ENCODE measurements around the gene ACBD6. TPM values are rescaled to one million over a fixed set of nuclear protein-coding genes. Genes with fewer than 3 reads are reported as not detected.

The ACBD6 gene
- total RNA-seq, 1 donor = 54.0 TPM

- peak; percentile 48 for DNase-seq (ENCODE audit: low read depth)
- TF ChIP-seq, protein P1, sequence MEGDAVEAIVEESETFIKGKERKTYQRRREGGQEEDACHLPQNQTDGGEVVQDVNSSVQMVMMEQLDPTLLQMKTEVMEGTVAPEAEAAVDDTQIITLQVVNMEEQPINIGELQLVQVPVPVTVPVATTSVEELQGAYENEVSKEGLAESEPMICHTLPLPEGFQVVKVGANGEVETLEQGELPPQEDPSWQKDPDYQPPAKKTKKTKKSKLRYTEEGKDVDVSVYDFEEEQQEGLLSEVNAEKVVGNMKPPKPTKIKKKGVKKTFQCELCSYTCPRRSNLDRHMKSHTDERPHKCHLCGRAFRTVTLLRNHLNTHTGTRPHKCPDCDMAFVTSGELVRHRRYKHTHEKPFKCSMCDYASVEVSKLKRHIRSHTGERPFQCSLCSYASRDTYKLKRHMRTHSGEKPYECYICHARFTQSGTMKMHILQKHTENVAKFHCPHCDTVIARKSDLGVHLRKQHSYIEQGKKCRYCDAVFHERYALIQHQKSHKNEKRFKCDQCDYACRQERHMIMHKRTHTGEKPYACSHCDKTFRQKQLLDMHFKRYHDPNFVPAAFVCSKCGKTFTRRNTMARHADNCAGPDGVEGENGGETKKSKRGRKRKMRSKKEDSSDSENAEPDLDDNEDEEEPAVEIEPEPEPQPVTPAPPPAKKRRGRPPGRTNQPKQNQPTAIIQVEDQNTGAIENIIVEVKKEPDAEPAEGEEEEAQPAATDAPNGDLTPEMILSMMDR (IDR thresholded peaks at IDR 0.05; ENCODE audit: insufficient read depth, low read length) = no peak
- H3K4me3 ChIP-seq (ENCODE audit: low read depth, low read length) = no peak overlapping the region
Measured at GRCh38 chr1:180382326-180383115, 119.9 kb downstream of the ACBD6 start.

GRCh38 chr1:180381184-180381580 lies 121.2 kb downstream of the ACBD6 start:
- TF ChIP-seq, protein P1 (IDR thresholded peaks at IDR 0.05; ENCODE audit: insufficient read depth, low read length) = no peak
- no peak for DNase-seq (ENCODE audit: low read depth)
- no peak overlapping the region for H3K4me3 ChIP-seq (ENCODE audit: low read depth, low read length)

DNA sequence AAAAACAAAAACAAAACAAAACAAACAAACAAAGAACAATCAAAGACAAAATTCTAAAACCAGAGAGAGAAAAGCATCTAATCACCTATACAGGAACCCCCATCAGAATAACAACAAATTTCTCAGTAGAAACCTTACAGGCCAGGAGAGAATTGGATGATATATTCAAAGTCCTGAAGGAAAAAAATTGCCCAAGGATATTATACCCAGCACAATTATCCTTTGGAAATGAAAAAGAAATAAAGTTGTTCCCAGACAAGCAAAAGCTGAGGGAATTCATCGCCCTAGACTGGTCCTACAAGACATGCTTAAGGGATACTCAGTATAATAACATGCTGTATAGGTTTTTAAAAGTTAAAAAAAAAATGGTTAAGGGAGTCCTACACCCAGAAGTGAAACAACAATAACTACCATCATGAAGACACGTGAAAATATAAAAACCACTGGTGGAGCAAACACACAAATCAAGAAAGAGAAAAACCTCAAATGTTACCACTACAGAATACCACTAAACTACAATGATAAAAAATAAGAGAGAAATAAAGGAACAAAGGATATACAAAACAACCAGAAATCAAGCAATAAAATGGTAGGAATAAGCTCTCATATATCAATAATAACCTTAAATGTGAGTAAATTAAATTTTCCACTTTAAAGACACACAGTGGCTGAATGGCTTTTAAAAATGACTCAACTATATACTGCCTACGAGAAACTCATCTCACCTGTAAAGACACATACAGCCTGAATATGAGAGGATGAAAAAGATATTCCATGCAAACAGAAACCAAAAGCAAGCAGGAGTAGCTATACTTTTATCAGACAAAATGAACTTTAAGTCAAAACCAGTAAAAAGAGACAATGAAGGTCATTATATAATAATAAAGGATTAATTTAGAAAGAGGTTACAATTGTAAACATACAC lies 121.9 kb downstream of the ACBD6 start:
- DNase-seq (ENCODE audit: low read depth) = no peak
- TF ChIP-seq, protein P1 (IDR thresholded peaks at IDR 0.05; ENCODE audit: insufficient read depth, low read length) = no peak
- no peak overlapping the region for H3K4me3 ChIP-seq (ENCODE audit: low read depth, low read length)

GRCh38 chr1:180376800-180377199 lies 125.6 kb downstream of the ACBD6 start:
- TF ChIP-seq, protein P1 (IDR thresholded peaks at IDR 0.05; ENCODE audit: insufficient read depth, low read length) = no peak
- H3K4me3 ChIP-seq (ENCODE audit: low read depth, low read length) = no peak overlapping the region
- no peak for DNase-seq (ENCODE audit: low read depth)

DNA sequence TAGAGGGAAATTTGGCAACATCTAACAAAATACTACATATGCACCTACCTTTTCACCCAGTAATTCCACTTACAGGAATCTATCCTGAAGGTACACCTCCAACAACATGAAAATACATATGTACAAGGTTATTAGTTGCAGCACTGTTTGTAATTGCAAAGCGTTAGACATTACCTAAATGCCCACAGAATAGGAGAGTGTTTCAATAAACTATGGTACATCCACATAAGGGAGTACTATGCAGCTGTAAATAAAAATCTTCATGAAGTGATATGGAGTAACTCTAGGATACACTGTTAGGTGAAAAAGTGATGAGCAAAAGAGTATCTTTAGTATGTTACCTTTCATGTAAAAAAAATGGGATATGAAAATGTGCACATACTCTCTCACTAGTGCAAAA lies 126.1 kb downstream of the ACBD6 start:
- TF ChIP-seq, protein P1 (IDR thresholded peaks at IDR 0.05; ENCODE audit: insufficient read depth, low read length) = no peak
- H3K4me3 ChIP-seq (ENCODE audit: low read depth, low read length) = no peak overlapping the region
- DNase-seq (ENCODE audit: low read depth) = no peak

DNA sequence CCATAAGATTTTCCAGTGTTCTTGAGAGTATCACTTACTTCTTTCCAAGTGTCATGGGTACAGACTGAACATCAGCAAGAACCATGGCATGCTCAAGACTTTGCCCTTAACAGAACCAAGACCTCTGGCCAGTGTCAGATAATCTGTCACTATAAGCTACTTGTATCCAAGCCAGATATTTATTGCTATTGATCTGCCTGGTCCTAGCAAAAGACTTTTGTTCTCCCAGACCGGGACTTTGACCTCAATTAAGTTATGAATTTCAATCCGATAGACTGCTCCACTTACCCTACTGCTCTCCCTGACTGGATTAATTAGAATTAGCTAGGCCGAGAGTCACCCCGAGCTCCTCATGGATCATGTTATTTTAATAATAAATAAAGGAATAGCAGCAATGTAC lies 129.6 kb downstream of the ACBD6 start:
- H3K4me3 ChIP-seq (ENCODE audit: low read depth, low read length) = no peak overlapping the region
- TF ChIP-seq, protein P1 (IDR thresholded peaks at IDR 0.05; ENCODE audit: insufficient read depth, low read length) = no peak
- no peak for DNase-seq (ENCODE audit: low read depth)
